DMS53 (cell line): ENCODE data around the gene CNTNAP1.
"Not testable (repeated sequence)": the region's sequence is repeated elsewhere in the genome, so short reads cannot be mapped to it uniquely, and the experiment has no call there.

Experiments used
- DNase-seq: peaks from one replicate; lab custom pipeline; 2025; lab: John Stamatoyannopoulos, UW

Gene CNTNAP1

DNA sequence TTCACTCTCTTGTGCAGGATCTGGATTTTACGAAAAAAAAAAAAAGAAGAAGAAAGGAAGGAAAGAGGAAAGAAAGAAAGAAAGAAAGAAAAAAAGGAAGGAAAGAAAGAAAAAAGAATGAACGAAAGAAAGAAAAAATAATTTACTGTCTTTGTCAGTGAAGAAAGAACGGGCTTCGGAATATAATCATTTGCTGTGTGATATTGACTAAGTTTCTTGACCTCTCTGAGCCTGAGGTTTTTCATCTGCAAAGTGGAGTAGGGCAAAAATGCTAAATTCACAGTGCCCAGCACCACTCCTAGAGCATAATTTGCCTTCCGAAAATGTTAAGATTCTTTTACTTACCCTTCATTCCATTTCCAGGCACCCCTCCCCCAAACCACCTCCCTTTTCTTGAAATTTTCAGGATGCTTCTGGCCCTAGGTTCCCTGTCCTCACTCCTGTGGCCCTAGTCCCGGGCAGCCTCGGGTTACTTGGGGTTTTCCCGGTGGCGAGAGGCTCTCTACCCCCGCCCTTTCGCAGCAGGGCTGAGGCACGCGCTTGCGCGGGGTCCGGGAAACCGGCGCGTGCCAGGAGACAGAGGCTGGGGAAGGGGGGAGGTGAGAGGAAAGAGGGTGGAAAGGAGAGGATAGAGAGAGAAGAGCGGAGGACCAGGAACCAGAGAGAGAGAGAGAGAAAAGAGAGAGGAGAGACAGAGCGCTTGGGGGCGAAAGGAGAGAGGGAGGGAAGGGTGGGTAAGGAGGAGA is at the start of gene CNTNAP1:
CNTNAP1 (plus strand) TSS at position 556 of the 746 bp plus-strand sequence. CDS start 299 bp downstream, outside the sequence.
- DNase-seq: peak; percentile 89

DNA sequence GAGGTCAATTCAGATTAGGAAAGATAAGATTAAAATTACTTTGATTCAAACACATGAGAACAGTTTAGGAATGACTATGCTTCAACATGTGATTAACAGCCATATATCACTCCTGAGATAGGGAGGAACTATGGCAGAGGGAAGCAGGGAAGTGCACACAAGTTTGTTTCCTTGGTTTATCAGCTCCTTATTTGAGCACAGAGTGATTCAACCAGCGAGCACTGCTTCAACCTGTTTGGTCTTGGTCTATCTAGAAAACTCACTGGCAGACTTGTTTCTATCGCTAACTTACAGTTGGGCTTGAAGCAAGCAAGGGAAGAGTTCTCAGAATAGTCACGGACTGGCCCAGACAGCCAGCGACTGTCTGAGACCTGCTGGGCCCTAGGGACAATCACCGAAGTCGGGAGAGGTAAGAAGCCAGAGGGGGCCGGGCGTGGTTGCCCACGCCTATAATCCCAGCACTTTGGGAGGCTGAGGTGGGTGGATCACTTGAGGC is 49.3 kb upstream of the CNTNAP1 start:
- DNase-seq: no peak

DNA sequence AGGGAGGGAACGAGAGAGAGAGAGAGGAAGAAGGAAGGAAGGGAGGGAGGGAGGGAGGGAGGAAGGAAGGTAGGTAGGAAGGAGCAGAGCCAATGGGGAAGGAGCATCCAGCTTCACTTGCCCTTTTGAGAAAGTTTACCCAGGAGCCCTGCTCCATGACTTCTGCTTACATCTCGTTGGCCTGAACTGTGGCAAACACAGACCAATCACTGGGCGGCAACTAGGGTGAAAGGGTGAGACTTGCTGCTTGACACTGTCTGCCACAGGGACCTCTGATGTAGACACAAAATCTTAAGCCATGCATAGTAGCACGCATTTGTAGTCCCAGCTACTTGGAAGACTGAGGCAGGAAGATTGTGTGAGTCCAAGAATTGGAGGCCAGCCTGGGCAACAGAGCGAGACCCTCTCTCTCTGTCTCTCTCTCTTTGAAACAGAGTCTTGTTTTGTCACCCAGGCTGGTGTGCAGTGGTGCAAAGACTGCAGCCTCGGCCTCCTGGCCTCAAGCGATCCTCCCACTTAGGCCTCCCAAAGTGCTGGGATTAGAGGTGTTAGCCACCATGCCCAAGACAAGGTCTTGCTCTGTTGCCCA is 42.7 kb upstream of the CNTNAP1 start:
- no peak for DNase-seq

- DNase-seq: no peak
Observed at GRCh38 chr17:42640121-42640520, 42.2 kb upstream of the CNTNAP1 start.

DNA sequence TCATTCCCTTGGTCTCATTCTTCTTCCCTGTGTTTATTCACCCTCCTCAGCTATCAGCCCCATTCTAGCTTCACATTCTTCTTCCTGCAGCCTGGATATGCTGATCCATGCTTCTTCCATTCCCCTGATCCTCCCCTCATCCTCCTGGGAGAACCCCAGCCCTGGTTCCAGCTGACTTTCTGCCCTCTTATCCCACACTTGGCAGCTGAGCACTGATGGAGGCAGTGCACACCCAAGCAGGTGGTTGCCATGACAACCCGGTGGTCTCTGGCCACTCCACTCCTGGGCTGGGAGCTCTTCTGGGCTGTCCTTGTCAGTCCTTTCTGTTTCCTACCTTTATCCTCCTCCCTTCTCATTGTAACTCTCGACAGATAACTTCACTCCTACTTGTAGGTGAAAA is 40.0 kb upstream of the CNTNAP1 start:
- DNase-seq: no peak

- no peak for DNase-seq
Observed at GRCh38 chr17:42647778-42648177, 34.6 kb upstream of the CNTNAP1 start.

GRCh38 chr17:42651392-42651791 is 30.9 kb upstream of the CNTNAP1 start:
- DNase-seq: peak; percentile 52

GRCh38 chr17:42653179-42654124 is 28.9 kb upstream of the CNTNAP1 start:
- peak; percentile 48 for DNase-seq

GRCh38 chr17:42655528-42655927 is 26.8 kb upstream of the CNTNAP1 start:
- no peak for DNase-seq

GRCh38 chr17:42657824-42658588 is 24.3 kb upstream of the CNTNAP1 start:
- DNase-seq: peak; percentile 33

DNA sequence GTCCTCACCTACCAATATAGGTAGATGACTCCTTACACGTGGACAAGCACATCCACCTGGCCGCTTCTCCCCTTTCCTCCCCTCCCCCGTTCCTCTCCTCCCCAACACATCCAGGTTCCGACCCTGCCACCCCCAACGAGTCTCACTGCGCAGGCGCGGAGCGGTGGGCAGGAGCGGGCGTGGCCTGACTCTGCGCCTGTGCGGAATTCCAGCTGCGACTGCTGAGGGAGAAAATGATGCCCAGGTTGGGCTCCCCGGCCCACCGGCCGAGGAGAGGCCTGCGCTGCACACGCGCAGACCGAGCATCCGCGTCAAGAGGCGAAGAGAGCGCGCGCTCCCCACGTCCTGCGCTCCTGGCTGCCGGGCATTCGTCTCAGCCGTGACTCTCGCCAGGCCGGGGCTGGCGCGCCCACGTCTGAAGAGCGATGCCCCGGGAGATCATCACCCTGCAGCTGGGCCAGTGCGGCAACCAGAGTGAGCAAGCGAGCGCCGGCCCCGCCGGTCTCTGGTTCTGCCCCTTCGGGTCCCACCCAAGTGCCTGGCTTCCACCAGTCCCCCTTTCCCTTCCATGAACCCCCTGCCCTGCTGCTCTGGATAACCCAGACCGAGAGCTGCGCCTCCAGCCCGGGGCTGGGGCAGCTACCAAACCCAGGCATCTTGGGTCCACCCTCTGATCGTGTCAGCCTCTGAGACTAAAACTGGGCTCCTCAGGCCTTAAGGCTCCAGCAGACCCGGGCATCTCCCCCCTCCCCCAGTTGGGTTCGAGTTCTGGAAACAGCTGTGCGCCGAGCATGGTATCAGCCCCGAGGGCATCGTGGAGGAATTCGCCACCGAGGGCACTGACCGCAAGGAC is 23.0 kb upstream of the CNTNAP1 start, which contains the start of gene TUBG2:
TUBG2 (plus strand) TSS at position 206 of the 853 bp plus-strand sequence; CDS start at position 426, 220 bp downstream.
- peak; percentile 98 for DNase-seq

GRCh38 chr17:42659932-42660274 is 22.4 kb upstream of the CNTNAP1 start:
- not testable (repeated sequence) for DNase-seq

DNA sequence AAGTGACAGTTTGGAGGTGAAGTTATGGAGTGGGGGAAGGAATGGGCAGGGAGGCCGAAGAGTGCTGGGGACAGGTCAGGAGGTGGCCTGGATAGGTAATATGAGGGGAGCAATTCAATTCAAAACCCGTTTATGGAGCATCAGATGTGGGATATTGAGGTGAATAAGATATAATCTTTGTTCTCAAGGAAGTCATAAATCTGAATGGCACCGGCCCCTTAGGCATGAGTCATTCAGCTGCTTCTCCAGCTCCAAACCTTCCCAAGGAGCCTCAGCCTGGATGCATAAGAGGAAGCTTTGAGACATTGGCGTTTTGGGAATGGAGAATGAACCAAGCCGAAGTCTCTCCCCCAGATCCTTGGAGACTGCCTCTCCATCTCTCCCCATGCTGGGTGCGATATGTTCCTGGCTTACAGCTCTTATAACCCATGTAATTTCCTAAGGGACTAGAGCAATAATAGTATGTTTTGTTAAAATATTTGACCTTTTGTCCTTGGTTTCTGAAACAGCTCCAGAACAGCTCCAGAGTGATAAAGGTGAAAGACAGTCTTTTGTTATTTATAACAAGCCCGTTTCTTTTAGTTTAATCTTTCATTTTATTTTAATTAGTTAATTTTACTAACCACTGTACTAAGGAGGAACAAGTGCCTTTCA is 21.5 kb upstream of the CNTNAP1 start:
- DNase-seq: no peak

GRCh38 chr17:42665581-42666001 is 16.7 kb upstream of the CNTNAP1 start:
- DNase-seq: no peak

DNA sequence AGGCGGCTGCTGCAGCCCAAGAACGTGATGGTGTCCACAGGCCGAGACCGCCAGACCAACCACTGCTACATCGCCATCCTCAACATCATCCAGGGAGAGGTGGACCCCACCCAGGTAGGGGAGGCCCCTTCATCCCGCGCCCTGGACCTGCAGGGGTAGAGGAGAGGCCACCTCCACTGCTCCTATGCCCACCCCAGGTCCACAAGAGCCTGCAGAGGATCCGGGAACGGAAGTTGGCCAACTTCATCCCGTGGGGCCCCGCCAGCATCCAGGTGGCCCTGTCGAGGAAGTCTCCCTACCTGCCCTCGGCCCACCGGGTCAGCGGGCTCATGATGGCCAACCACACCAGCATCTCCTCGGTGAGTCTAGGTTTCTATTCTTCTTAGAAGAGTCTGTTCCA is 16.2 kb upstream of the CNTNAP1 start:
- DNase-seq: not testable (repeated sequence)

DNA sequence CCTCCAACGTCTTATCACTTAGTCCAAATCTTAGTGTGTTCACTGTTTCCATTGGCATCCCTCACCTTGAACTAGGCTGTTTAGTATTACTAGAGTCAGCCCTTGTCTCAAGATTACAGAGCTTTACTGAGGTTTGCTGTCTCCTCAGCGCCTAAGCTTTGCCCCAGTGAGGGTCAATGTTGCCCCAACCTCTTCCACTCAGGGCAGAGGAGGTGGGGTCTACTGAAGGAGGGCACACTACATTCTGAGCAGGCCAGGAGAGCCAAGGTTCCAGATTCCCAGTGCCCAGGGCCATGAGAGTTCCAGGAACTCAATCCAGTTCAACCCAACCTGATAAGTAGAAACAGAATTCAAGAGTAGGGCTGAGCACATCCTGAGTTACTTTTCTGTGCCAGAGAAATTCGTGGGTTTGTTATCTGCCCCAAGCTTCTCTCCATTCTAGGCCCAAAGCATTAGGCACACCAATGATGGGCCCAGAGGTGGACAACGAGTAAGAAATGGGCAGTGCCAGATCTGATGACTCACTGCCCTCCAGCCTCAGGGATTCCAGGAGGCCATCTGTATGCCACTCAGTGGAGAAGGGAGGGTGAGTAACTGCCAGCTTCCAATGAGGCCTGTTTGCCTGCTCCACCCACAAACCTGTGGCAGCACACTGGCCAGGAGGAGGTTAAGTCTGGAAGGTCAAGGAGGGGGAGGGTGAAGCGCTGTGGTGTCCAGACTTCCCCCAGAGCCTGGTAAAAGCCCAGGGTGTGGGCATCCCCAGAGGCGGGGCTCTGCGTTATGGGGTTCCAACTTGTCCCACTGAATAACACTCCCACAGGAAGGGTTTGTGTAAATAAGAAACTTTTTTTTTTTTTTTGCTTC is 15.0 kb upstream of the CNTNAP1 start:
- DNase-seq: peak; percentile 91

DNA sequence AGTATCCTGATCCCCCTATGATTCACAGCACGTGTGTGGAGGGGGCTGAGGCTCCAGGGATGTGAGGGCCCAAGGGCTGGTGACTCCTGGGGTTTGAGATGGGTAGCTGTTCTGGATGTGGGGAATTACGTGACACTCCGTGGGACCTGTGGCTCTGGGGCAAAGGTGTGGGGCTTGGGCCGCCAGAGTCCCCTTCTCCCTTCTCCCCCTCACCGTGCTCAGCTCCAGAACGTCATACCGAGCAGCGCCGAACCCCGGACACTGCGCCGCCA is 12.7 kb upstream of the CNTNAP1 start:
- DNase-seq: no peak

DNA sequence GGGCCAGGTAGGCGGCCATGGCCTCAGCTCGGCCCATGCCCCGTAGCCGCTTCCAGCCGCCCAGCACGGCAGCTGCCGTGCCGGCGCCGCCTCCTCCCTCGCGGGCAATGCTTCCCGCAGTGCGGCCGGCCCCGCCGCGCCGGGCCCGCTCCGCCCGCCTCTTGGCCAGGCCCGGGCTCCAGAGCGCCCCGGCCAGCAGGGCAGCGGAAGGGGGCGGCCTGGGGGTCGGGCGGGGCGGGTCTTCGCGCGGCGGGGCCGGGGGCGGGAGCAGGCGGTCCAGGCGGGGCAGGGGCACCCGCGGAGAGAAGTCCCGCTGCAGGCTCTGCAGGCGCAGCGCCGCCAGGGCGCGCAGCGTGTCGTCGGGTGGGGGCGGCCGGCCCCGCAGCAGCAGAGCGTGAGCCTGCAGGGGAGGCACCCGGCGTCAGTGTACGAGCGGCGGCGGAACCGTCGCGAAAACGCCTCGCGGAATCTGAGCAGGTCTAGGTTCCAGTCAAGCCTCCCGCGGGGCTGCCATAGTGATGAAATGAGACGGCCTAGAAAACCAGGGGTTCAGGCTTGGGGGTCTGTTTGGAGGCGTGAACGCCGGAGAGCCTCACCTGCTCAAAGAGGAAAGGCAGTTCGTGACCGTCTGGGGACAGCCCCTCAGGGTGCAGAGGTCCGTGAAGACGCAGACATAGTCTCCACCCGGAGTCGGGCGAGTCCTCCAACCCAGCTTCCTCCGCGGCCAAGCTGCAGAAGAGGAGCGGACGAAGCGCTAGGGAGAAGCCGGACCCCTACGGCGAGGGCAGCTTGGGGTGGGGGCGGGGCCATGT is 12.1 kb upstream of the CNTNAP1 start:
- DNase-seq: no peak
